HAP-1 (cell line): ENCODE measurements around the gene SCD.
"Not testable (repeated sequence)": the region's sequence is repeated elsewhere in the genome, so short reads cannot be mapped to it uniquely, and the experiment has no call there.

Experiments
- DNase-seq, 2 experiments: peaks; one replicate each; pipeline ENCODE4 v3.0.0-alpha.2; 2016 to 2020; ENCODE audit warnings: low spot score in 2 of 2
- H3K27me3 ChIP-seq: fragments of 250-450 bp; sonication (Bioruptor Pico); 2 replicates; pipeline ENCODE4 v1.5.1; 2020; ENCODE audit warnings: low read depth, mild to moderate bottlenecking, moderate library complexity
- H3K36me3 ChIP-seq: fragments of 250-450 bp; sonication (Bioruptor Pico); replicated peaks from 2 replicates; pipeline ENCODE4 v1.5.1; 2020; ENCODE audit warnings: mild to moderate bottlenecking
- H3K4me1 ChIP-seq: fragments of 250-450 bp; sonication (Bioruptor Pico); 2 replicates; pipeline ENCODE4 v1.5.1; 2020; ENCODE audit warnings: mild to moderate bottlenecking
- H3K4me3 ChIP-seq: fragments of 250-450 bp; sonication (Bioruptor Pico); 2 replicates; pipeline ENCODE4 v1.5.1; 2020; ENCODE audit warnings: mild to moderate bottlenecking, moderate library complexity
- H3K9me3 ChIP-seq: fragments of 250-450 bp; sonication (Bioruptor Pico); 2 replicates; pipeline ENCODE4 v1.5.1; 2020; ENCODE audit warnings: mild to moderate bottlenecking, moderate library complexity
- in situ Hi-C: fragments of 300-500 bp; cut with MboI; formaldehyde crosslinking; loops from 3 replicates; pipeline ENCODE4 v1.14.3; 2020; ENCODE audit warnings: low sequenced_read_pairs, inconsistent platforms, mixed read lengths

Gene SCD

GRCh38 chr10:100346765-100347567 lies at the start of gene SCD:
TSS of gene SCD (plus strand) at chr10:100347233. CDS start at chr10:100347505, 272 bp downstream.
- H3K9me3 ChIP-seq, result no peaks in the 10 kb centered on the region
- H3K36me3 ChIP-seq, result peaks cover 42% of the 10 kb centered on the region
- H3K27me3 ChIP-seq, result no peaks in the 10 kb centered on the region
- in situ Hi-C loops, result loop anchor here (10.0 kb wide), 1 partner anchor 158 kb away; no protein-coding TSS in a partner anchor
- peak; percentile 96 to 98 for DNase-seq
- H3K4me1 ChIP-seq, result peaks cover 28% of the 10 kb centered on the region
- H3K4me3 ChIP-seq, result peak within 1 kb of the TSS; percentile 95

- no peak for DNase-seq
- no peaks in the 10 kb centered on the region for H3K4me1 ChIP-seq
Measured at GRCh38 chr10:100297242-100297641, 49.8 kb upstream of the SCD start.

GRCh38 chr10:100301123-100301522 lies 45.9 kb upstream of the SCD start:
- DNase-seq, result not testable (repeated sequence)

More at GRCh38 chr10:100297242-100297641, 49.8 kb upstream of the SCD start:
- in situ Hi-C loops, result no loop called here
- H3K4me3 ChIP-seq, result no peak overlapping the region
- H3K36me3 ChIP-seq, result no peaks in the 10 kb centered on the region
- H3K9me3 ChIP-seq, result no peaks in the 10 kb centered on the region
- H3K27me3 ChIP-seq, result peaks cover 18% of the 10 kb centered on the region

GRCh38 chr10:100303724-100304319 lies 43.2 kb upstream of the SCD start:
- peak in 1 of 2 experiments; percentile 56 for DNase-seq
- Histone ChIP-seq H3K4me1 (no peaks in the 10 kb centered on the region), H3K27me3 (peaks cover 20% of the 10 kb centered on the region), H3K9me3 (no peaks in the 10 kb centered on the region), H3K4me3 (no peak overlapping the region), H3K36me3 (no peaks in the 10 kb centered on the region)
- in situ Hi-C loops, result no loop called here

More at GRCh38 chr10:100301123-100301522, 45.9 kb upstream of the SCD start:
- H3K4me1 ChIP-seq, H3K4me3 ChIP-seq, in situ Hi-C loops, H3K9me3 ChIP-seq, H3K36me3 ChIP-seq: not testable (repeated sequence)
- peaks cover 32% of the 10 kb centered on the region for H3K27me3 ChIP-seq

GRCh38 chr10:100304414-100304813 lies 42.6 kb upstream of the SCD start:
- H3K36me3 ChIP-seq, result no peaks in the 10 kb centered on the region
- no peaks in the 10 kb centered on the region for H3K4me1 ChIP-seq
- in situ Hi-C loops, result no loop called here
- no peaks in the 10 kb centered on the region for H3K9me3 ChIP-seq
- DNase-seq, result no peak
- peaks cover 20% of the 10 kb centered on the region for H3K27me3 ChIP-seq
- no peak overlapping the region for H3K4me3 ChIP-seq

GRCh38 chr10:100306861-100307260 lies 40.2 kb upstream of the SCD start:
- H3K27me3 ChIP-seq, result peaks cover 20% of the 10 kb centered on the region
- no peaks in the 10 kb centered on the region for H3K4me1 ChIP-seq
- DNase-seq, result no peak
- H3K36me3 ChIP-seq, result no peaks in the 10 kb centered on the region
- no peaks in the 10 kb centered on the region for H3K9me3 ChIP-seq
- in situ Hi-C loops, result no loop called here
- no peak overlapping the region for H3K4me3 ChIP-seq

- H3K4me3 ChIP-seq, result no peak overlapping the region
- H3K27me3 ChIP-seq, result peaks cover 20% of the 10 kb centered on the region
- H3K36me3 ChIP-seq, result no peaks in the 10 kb centered on the region
- DNase-seq, result no peak
- no peaks in the 10 kb centered on the region for H3K9me3 ChIP-seq
- no peaks in the 10 kb centered on the region for H3K4me1 ChIP-seq
- in situ Hi-C loops, result no loop called here
Measured at GRCh38 chr10:100307684-100308083, 39.3 kb upstream of the SCD start.

GRCh38 chr10:100311298-100311697 lies 35.7 kb upstream of the SCD start:
- DNase-seq, result no peak
- in situ Hi-C loops, result no loop called here

GRCh38 chr10:100315615-100316014 lies 31.4 kb upstream of the SCD start:
- H3K9me3 ChIP-seq, result no peaks in the 10 kb centered on the region
- DNase-seq, result peak in 1 of 2 experiments; percentile 16
- peaks cover 17% of the 10 kb centered on the region for H3K27me3 ChIP-seq
- no peaks in the 10 kb centered on the region for H3K36me3 ChIP-seq
- H3K4me3 ChIP-seq, result no peak overlapping the region
- in situ Hi-C loops, result no loop called here
- H3K4me1 ChIP-seq, result no peaks in the 10 kb centered on the region

More at GRCh38 chr10:100311298-100311697, 35.7 kb upstream of the SCD start:
- no peaks in the 10 kb centered on the region for H3K9me3 ChIP-seq
- H3K36me3 ChIP-seq, result no peaks in the 10 kb centered on the region
- no peak overlapping the region for H3K4me3 ChIP-seq
- H3K4me1 ChIP-seq, result no peaks in the 10 kb centered on the region
- peaks cover 10% of the 10 kb centered on the region; the same call in 1 of the 2 replicates for H3K27me3 ChIP-seq

- in situ Hi-C loops, result no loop called here
- Histone ChIP-seq H3K36me3 (no peaks in the 10 kb centered on the region), H3K27me3 (peaks cover 22% of the 10 kb centered on the region), H3K9me3 (no peaks in the 10 kb centered on the region), H3K4me1 (no peaks in the 10 kb centered on the region), H3K4me3 (no peak overlapping the region)
- no peak for DNase-seq
Measured at GRCh38 chr10:100318207-100318606, 28.8 kb upstream of the SCD start.

- Histone ChIP-seq H3K4me3 (no peak overlapping the region), H3K36me3 (no peaks in the 10 kb centered on the region), H3K9me3 (no peaks in the 10 kb centered on the region), H3K27me3 (peaks cover 14% of the 10 kb centered on the region), H3K4me1 (no peaks in the 10 kb centered on the region)
- in situ Hi-C loops, result no loop called here
- DNase-seq, result no peak
Measured at GRCh38 chr10:100319707-100320402, 27.2 kb upstream of the SCD start.

- peak in 1 of 2 experiments; percentile 52 for DNase-seq
- no peaks in the 10 kb centered on the region for H3K4me1 ChIP-seq
- in situ Hi-C loops, result no loop called here
- no peak overlapping the region for H3K4me3 ChIP-seq
- H3K27me3 ChIP-seq, result peaks cover 37% of the 10 kb centered on the region
- H3K36me3 ChIP-seq, result no peaks in the 10 kb centered on the region
- H3K9me3 ChIP-seq, result no peaks in the 10 kb centered on the region
Measured at GRCh38 chr10:100325158-100325557, 21.9 kb upstream of the SCD start.

GRCh38 chr10:100327007-100327717 lies 19.9 kb upstream of the SCD start:
- no peak for DNase-seq
- no peaks in the 10 kb centered on the region for H3K4me1 ChIP-seq
- H3K9me3 ChIP-seq, result no peaks in the 10 kb centered on the region
- H3K4me3 ChIP-seq, result no peak overlapping the region
- peaks cover 31% of the 10 kb centered on the region for H3K27me3 ChIP-seq
- no peaks in the 10 kb centered on the region for H3K36me3 ChIP-seq
- in situ Hi-C loops, result no loop called here
